Keratinocyte (primary cell): ENCODE measurements around the gene ATXN7. TPM values are rescaled to one million over a fixed set of nuclear protein-coding genes. Genes with fewer than 3 reads are reported as not detected.

Experiments used
- DNase-seq: peaks from one replicate; pipeline ENCODE4 v3.0.0-alpha.2; 2011; ENCODE audit warnings: low read depth, missing footprints, low spot score
- FAIRE-seq: peaks from 2 replicates; lab custom pipeline; 2011; peaks lifted over from hg19 to GRCh38; lab: Jason Lieb, UNC
- H2AFZ ChIP-seq: 2 replicates; pipeline ENCODE4 v1.6.0; 2012; ENCODE audit warnings: low read length, control low read depth, inconsistent platforms; ENCODE audit not compliant: control insufficient read depth
- H3K27ac ChIP-seq: 2 replicates; pipeline ENCODE4 v1.5.1; 2011; ENCODE audit warnings: low read length; ENCODE audit not compliant: control insufficient read depth, insufficient read depth
- H3K27me3 ChIP-seq: 3 replicates; pipeline ENCODE4 v1.6.0; 2011; ENCODE audit warnings: low read length; ENCODE audit not compliant: control insufficient read depth, insufficient read depth; ENCODE audit errors: extremely low read depth
- H3K36me3 ChIP-seq, 2 experiments: 2 replicates in 1 of 2; 3 replicates in 1 of 2; pipeline ENCODE4 v1.5.1; 2011; ENCODE audit warnings: low read length in 2 of 2, mild to moderate bottlenecking in 1 of 2; ENCODE audit not compliant: control insufficient read depth in 2 of 2, insufficient read depth in 2 of 2; ENCODE audit errors: extremely low read depth in 1 of 2
- H3K4me1 ChIP-seq: 3 replicates; pipeline ENCODE4 v1.5.1; 2011; ENCODE audit warnings: low read length; ENCODE audit not compliant: control insufficient read depth, insufficient read depth; ENCODE audit errors: extremely low read depth
- H3K4me2 ChIP-seq: 3 replicates; pipeline ENCODE4 v1.6.0; 2011; ENCODE audit warnings: low read depth, low read length; ENCODE audit not compliant: control insufficient read depth, insufficient read depth; ENCODE audit errors: extremely low read depth
- H3K4me3 ChIP-seq, 3 experiments: fragments of 200-600 bp in 1 of 3; sonication (generic) in 1 of 3; 2 replicates in 2 of 3; 3 replicates in 1 of 3; pipeline ENCODE4 v1.5.1; 2011 to 2016; ENCODE audit warnings: low read length in 3 of 3, mild to moderate bottlenecking in 3 of 3, control low read depth in 2 of 3, inconsistent platforms in 1 of 3, low read depth in 1 of 3, mixed read lengths in 1 of 3, mixed run types in 1 of 3, moderate library complexity in 1 of 3; ENCODE audit not compliant: control insufficient read depth in 2 of 3, insufficient read depth in 2 of 3; ENCODE audit errors: extremely low read depth in 1 of 3
- H3K79me2 ChIP-seq: 2 replicates; pipeline ENCODE4 v1.6.0; 2012; ENCODE audit warnings: low read length; ENCODE audit not compliant: control insufficient read depth, insufficient read depth
- H3K9ac ChIP-seq: 3 replicates; pipeline ENCODE4 v1.6.0; 2011; ENCODE audit warnings: low read length; ENCODE audit not compliant: control insufficient read depth, insufficient read depth; ENCODE audit errors: extremely low read depth
- H3K9me1 ChIP-seq: 3 replicates; pipeline ENCODE4 v1.6.0; 2011; ENCODE audit warnings: low read length; ENCODE audit not compliant: control insufficient read depth, insufficient read depth; ENCODE audit errors: extremely low read depth
- H3K9me3 ChIP-seq: 2 replicates; pipeline ENCODE4 v1.5.1; 2012; ENCODE audit warnings: low read depth, low read length; ENCODE audit not compliant: control insufficient read depth
- H4K20me1 ChIP-seq: 3 replicates; pipeline ENCODE4 v1.6.0; 2011; ENCODE audit warnings: low read length; ENCODE audit not compliant: control insufficient read depth, insufficient read depth; ENCODE audit errors: extremely low read depth
- CTCF ChIP-seq, 3 experiments: IDR thresholded peaks in 1 of 3; conservative IDR thresholded peaks in 1 of 3; optimal IDR thresholded peaks in 1 of 3; 2 replicates in 2 of 3; 3 replicates in 1 of 3; pipeline versions ENCODE3 to v1.5.1; 2011; ENCODE audit warnings: low read length in 3 of 3, mild to moderate bottlenecking in 3 of 3, moderate library complexity in 2 of 3, control low read depth in 1 of 3, inconsistent platforms in 1 of 3; ENCODE audit not compliant: insufficient read depth in 2 of 3; ENCODE audit errors: extremely low read depth in 1 of 3
- EZH2 ChIP-seq: IDR thresholded peaks from one replicate; pipeline ENCODE4 v1.6.1; 2012; ENCODE audit warnings: inconsistent platforms, mild to moderate bottlenecking, low read length, moderate library complexity
- dilution Hi-C: fragments of 300-500 bp; cut with MboI; formaldehyde crosslinking; loops from one replicate; pipeline ENCODE4 v1.7.0; 2020; ENCODE audit warnings: low sequenced_read_pairs; ENCODE audit not compliant: extremely low pct_ligation_motif_present
- polyA plus RNA-seq, 5 experiments: library from polyadenylated mRNA; depleted of rRNA in 3 of 5; stranded (reverse) in 3 of 5; stranded (forward) in 1 of 5; unstranded in 1 of 5; fragments of >200 nt; gene quantifications; 1 replicate in 1 of 5; 2 replicates in 3 of 5; 3 replicates in 1 of 5; pipeline versions ENCODE4 v1.2.1 to v1.2.3, GENCODE V29; 2011 to 2012; ENCODE audit warnings: missing spikeins in 2 of 5, low read depth in 1 of 5, low replicate concordance in 1 of 5

Gene ATXN7
- polyA plus RNA-seq, 1 donor (not counting 4 experiments of a cell fraction or from before 2014, with no cell fraction given) = 8.8 TPM

- dilution Hi-C loops = no loop called here
- no peak for FAIRE-seq
- H3K4me1 ChIP-seq = peaks cover 22% of the 10 kb centered on the region
- no peak overlapping the region for H3K4me3 ChIP-seq
- no peaks in the 10 kb centered on the region for H4K20me1 ChIP-seq
- H3K4me2 ChIP-seq = no peak overlapping the region
- H3K9me3 ChIP-seq = no peaks in the 10 kb centered on the region
- TF ChIP-seq EZH2 (no peak), CTCF (optimal IDR thresholded peaks at IDR 0.05 in 1 of 3, IDR thresholded peaks at IDR 0.05 in 1 of 3, conservative IDR thresholded peaks at IDR 0.05 in 1 of 3; ENCODE audit: extremely low read depth in 1 of 3, insufficient read depth in 2 of 3, low read length in 3 of 3) (no peak)
- no peak overlapping the region for H3K27ac ChIP-seq
- no peak overlapping the region for H3K9ac ChIP-seq
- H3K9me1 ChIP-seq = peaks cover 2% of the 10 kb centered on the region
- peaks cover 6% of the 10 kb centered on the region for H3K79me2 ChIP-seq
- no peak overlapping the region for H2AFZ ChIP-seq
- no peaks in the 10 kb centered on the region for H3K36me3 ChIP-seq
- H3K27me3 ChIP-seq = no peaks in the 10 kb centered on the region
- no peak for DNase-seq
Measured at GRCh38 chr3:63908776-63909175, 45.1 kb downstream of the ATXN7 start.

GRCh38 chr3:63909431-63909830, 45.8 kb downstream of the ATXN7 start:
- no peak for TF ChIP-seq EZH2
- TF ChIP-seq CTCF (optimal IDR thresholded peaks at IDR 0.05 in 1 of 3, IDR thresholded peaks at IDR 0.05 in 1 of 3, conservative IDR thresholded peaks at IDR 0.05 in 1 of 3; ENCODE audit: extremely low read depth in 1 of 3, insufficient read depth in 2 of 3, low read length in 3 of 3) = no peak
- no peak overlapping the region for H3K4me2 ChIP-seq
- DNase-seq = no peak
- no peak overlapping the region for H3K9ac ChIP-seq
- no peaks in the 10 kb centered on the region for H3K9me3 ChIP-seq
- H3K9me1 ChIP-seq = peaks cover 2% of the 10 kb centered on the region
- H3K36me3 ChIP-seq = peaks cover 0 to under 1% of the 10 kb centered on the region in 2 experiments
- H3K79me2 ChIP-seq = peaks cover 7% of the 10 kb centered on the region
- no peaks in the 10 kb centered on the region for H4K20me1 ChIP-seq
- no peaks in the 10 kb centered on the region for H3K27me3 ChIP-seq
- peaks cover 29% of the 10 kb centered on the region for H3K4me1 ChIP-seq
- FAIRE-seq = no peak
- H3K4me3 ChIP-seq = no peak overlapping the region
- H2AFZ ChIP-seq = no peak overlapping the region
- no peak overlapping the region for H3K27ac ChIP-seq
- dilution Hi-C loops = no loop called here
